Right lobe of liver (tissue), 6 donors: ENCODE data around the gene POP4. TPM values are rescaled to one million over a fixed set of nuclear protein-coding genes. Genes with fewer than 3 reads are reported as not detected.
"Not testable (repeated sequence)": the region's sequence is repeated elsewhere in the genome, so short reads cannot be mapped to it uniquely, and the experiment has no call there.

Experiments used
- ATAC-seq, 4 donors: fragments of 200-7000 bp; cut with Tn5 transposase; one replicate each; pipeline ENCODE4 v1.9.1; 2020; ENCODE audit warnings: mild to moderate bottlenecking in 4 of 4, moderate library complexity in 4 of 4
- DNase-seq, 3 donors: peaks; one replicate each; pipeline ENCODE4 v3.0.0-alpha.2; 2020
- H3K27ac ChIP-seq, 3 donors: fragments of 200-600 bp; one replicate each; pipeline ENCODE4 v1.8.0; 2022
- H3K27me3 ChIP-seq, 2 donors: fragments of 200-600 bp; one replicate each; pipeline ENCODE4 v1.8.0; 2022
- H3K36me3 ChIP-seq, 4 donors: fragments of 200-600 bp; sonication (generic) in 1 of 4; one replicate each; pipeline versions ENCODE4 v1.5.1 to v1.8.0; 2017 to 2022; ENCODE audit warnings: control low read depth in 1 of 4
- H3K4me1 ChIP-seq, 4 donors: fragments of 200-600 bp; sonication (generic) in 1 of 4; one replicate each; pipeline versions ENCODE4 v1.5.1 to v1.8.0; 2017 to 2022; ENCODE audit warnings: control low read depth in 1 of 4
- H3K4me3 ChIP-seq, 3 donors: fragments of 200-600 bp; one replicate each; pipeline ENCODE4 v1.8.0; 2022
- H3K9me3 ChIP-seq, 4 donors: fragments of 200-600 bp; sonication (generic) in 1 of 4; one replicate each; pipeline versions ENCODE4 v1.5.1 to v1.8.0; 2017 to 2022; ENCODE audit warnings: control low read depth in 1 of 4
- POLR2A ChIP-seq: fragments of 450-650 bp; IDR thresholded peaks from one replicate; pipeline ENCODE4 v1.6.1; 2017; ENCODE audit warnings: antibody characterized with exemption, mild to moderate bottlenecking
- WGBS: methylation state at CpG from one replicate; pipeline ENCODE4 v1.1.6; 2018; ENCODE audit warnings: low coverage, low lambda C conversion rate; ENCODE audit not compliant: insufficient coverage; ENCODE audit errors: missing lambda C conversion rate; 5-methylcytosine and 5-hydroxymethylcytosine counted together
- intact Hi-C, 2 donors: fragments of 100-400 bp; cut with DNase I; formaldehyde crosslinking; loops; one replicate each; pipeline versions ENCODE4 v1.11.2 to v1.14.1; 2022
- long read RNA-seq: library from polyadenylated mRNA; unstranded; transcript quantifications from one replicate; pipeline ENCODE4 v2.0.0, GENCODE V29; 2019
- total RNA-seq, 6 experiments: library from RNA; depleted of rRNA in 2 of 6; stranded (reverse); fragments of >200 nt in 2 of 6; fragmentation: NEBNext Ultra II Directional in 3 of 6; extraction: Animal tissue kit (Norgen Biotek cat#: 25700) in 3 of 6; gene quantifications; one replicate each; pipeline versions ENCODE4 v1.1.0 to v1.2.4, GENCODE V29; 2016 to 2023
- TF ChIP-seq, protein P1 (sequence below), 4 donors: fragments of 200-600 bp in 3 of 4; fragments of 450-650 bp in 1 of 4; IDR thresholded peaks; one replicate each; pipeline versions ENCODE4 v1.5.1 to v1.8.0; 2016 to 2022; ENCODE audit warnings: antibody characterized with exemption in 4 of 4, mild to moderate bottlenecking in 2 of 4
- donor health status: DM: no; HTN: yes; CAD: no.
- donor health status: DM: no; HTN: no; CAD: no.
- donor health status: DM: no; HTN: no; CAD: no.
- donor health status: DM: no; HTN: yes; CAD: no.
- donor health status: DM: no; HTN: yes; CAD: no.

Gene POP4, protein sequence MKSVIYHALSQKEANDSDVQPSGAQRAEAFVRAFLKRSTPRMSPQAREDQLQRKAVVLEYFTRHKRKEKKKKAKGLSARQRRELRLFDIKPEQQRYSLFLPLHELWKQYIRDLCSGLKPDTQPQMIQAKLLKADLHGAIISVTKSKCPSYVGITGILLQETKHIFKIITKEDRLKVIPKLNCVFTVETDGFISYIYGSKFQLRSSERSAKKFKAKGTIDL
- total RNA-seq = 10 to 100 TPM; 28.5 to 58.5 (median 34.8) TPM
- long read RNA-seq, partial matches to known transcripts = 2 of 6 reads
- long read RNA-seq, other reads (novel, unspliced or antisense) = 0 of 6 reads

GRCh38 chr19:29605653-29606419 is at the start of gene POP4:
Gene POP4 (plus strand): TSS chr19:29606283. CDS start chr19:29606319, 36 bp downstream.
- peak within 1 kb of the TSS; percentile 92 to 94 (median 92) for H3K4me3 ChIP-seq
- ATAC-seq (peak; percentile 90 to 94 (median 92)), DNase-seq (peak; percentile 97 to 98 (median 98))
- no peaks in the 10 kb centered on the region for H3K27me3 ChIP-seq
- H3K27ac ChIP-seq = peak within 1 kb of the TSS; percentile 93 to 97 (median 95)
- peaks cover 0 to 8% (median 0%) of the 10 kb centered on the region in 4 donors for H3K36me3 ChIP-seq
- TF ChIP-seq, protein P1, sequence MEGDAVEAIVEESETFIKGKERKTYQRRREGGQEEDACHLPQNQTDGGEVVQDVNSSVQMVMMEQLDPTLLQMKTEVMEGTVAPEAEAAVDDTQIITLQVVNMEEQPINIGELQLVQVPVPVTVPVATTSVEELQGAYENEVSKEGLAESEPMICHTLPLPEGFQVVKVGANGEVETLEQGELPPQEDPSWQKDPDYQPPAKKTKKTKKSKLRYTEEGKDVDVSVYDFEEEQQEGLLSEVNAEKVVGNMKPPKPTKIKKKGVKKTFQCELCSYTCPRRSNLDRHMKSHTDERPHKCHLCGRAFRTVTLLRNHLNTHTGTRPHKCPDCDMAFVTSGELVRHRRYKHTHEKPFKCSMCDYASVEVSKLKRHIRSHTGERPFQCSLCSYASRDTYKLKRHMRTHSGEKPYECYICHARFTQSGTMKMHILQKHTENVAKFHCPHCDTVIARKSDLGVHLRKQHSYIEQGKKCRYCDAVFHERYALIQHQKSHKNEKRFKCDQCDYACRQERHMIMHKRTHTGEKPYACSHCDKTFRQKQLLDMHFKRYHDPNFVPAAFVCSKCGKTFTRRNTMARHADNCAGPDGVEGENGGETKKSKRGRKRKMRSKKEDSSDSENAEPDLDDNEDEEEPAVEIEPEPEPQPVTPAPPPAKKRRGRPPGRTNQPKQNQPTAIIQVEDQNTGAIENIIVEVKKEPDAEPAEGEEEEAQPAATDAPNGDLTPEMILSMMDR (IDR thresholded peaks at IDR 0.05) = no peak
- TF ChIP-seq POLR2A = peak; percentile 95
- H3K9me3 ChIP-seq = no peaks in the 10 kb centered on the region
- WGBS = 0% methylated on average over 33 of the region's 47 CpGs
- peaks cover 0 to 13% (median 1%) of the 10 kb centered on the region in 4 donors for H3K4me1 ChIP-seq
- intact Hi-C loops = no loop called here

DNA sequence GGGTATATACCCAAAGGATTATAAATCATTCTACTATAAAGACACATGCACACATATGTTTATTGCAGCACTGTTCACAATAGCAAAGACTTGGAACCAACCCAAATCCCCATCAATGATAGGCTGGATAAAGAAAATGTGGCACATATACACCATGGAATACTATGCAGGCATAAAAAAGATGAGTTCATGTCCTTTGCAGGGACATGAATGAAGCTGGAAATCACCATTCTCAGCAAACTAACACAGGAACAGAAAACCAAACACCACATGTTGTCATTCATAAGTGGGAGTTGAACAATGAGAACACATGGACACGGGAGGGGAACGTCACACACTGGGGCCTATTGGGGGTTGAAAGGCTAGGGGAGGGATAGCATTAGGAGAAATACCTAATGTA is 47.0 kb upstream of the POP4 start:
- intact Hi-C loops, H3K4me3 ChIP-seq, H3K9me3 ChIP-seq, H3K36me3 ChIP-seq, H3K27ac ChIP-seq, ATAC-seq, DNase-seq, H3K4me1 ChIP-seq, H3K27me3 ChIP-seq: not testable (repeated sequence)
- 48% methylated on average over 2 of the region's 2 CpGs for WGBS

DNA sequence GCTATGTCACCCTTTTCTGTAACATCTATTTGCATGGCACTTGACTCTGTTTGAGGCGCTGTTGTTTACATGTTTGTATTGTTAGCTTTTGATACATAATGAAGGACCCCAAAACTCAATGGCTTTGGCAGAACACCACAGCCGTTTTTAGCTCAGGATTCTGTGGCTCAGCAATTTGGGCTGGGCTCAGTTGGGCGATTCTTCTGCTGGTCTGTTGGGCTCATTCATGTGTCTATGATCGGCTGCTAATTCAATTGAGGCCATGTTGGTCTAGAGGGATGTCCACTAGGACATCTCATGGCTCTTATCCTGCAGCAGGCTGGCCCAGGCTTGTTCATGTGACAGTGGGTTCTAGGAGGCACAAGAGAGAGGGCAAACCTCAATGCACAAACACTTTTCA is 46.3 kb upstream of the POP4 start:
- WGBS = 79% methylated on average over 4 of the region's 4 CpGs
- no peaks in the 10 kb centered on the region for H3K4me1 ChIP-seq
- no peak for ATAC-seq
- H3K27me3 ChIP-seq = no peaks in the 10 kb centered on the region
- no peak overlapping the region for H3K27ac ChIP-seq
- intact Hi-C loops = no loop called here
- no peak for DNase-seq
- no peak overlapping the region for H3K4me3 ChIP-seq
- no peaks in the 10 kb centered on the region for H3K36me3 ChIP-seq
- TF ChIP-seq, protein P1 (IDR thresholded peaks at IDR 0.05) = no peak
- no peak for TF ChIP-seq POLR2A
- H3K9me3 ChIP-seq = no peaks in the 10 kb centered on the region

DNA sequence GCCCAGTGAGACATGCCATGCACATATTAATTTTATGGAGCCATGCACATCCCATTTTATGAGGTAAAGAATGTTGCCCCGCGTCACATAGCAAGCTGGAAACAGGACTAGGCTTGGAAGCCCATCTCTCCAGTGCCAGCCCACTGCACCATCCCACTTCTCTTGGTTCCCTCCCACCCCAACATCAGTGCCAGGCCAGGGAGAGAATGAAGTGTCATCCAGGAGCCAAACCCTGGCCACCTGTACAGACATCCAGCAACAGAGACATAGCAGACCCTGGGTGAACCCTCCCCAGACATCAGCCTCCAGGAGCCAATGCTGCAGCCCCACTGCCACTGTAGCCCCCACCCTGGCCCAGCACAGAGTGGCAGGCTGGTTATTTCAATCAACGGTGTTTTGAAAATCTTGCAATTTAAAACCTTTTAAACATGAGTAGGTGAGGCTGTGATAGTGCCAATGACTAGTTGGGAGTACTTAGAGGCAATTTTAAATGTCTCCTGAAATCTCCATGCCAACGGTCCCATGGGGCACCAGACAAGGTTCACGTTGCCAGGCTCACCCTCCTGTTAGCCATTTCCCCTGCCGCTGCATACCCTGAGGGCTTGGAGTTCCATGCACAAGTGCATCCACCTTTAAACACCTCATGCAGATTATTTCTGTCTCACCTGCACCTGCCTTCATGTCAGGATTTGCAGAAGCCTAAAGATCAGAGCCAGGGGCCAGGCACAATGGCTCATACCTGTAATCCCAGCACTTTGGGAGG is 45.6 kb upstream of the POP4 start:
- Histone ChIP-seq H3K4me1 (no peaks in the 10 kb centered on the region), H3K36me3 (no peaks in the 10 kb centered on the region), H3K9me3 (no peaks in the 10 kb centered on the region), H3K27me3 (no peaks in the 10 kb centered on the region), H3K27ac (no peak overlapping the region), H3K4me3 (no peak overlapping the region)
- ATAC-seq (no peak), DNase-seq (no peak)
- 51% methylated on average over 3 of the region's 6 CpGs for WGBS
- intact Hi-C loops = no loop called here
- no peak for TF ChIP-seq POLR2A
- TF ChIP-seq, protein P1 (IDR thresholded peaks at IDR 0.05) = no peak
